CD4-positive, alpha-beta T cell treated with Interferon alpha-2 for 1 hour (primary cell): ENCODE measurements around the gene REXO1.
"Not testable (repeated sequence)": the region's sequence is repeated elsewhere in the genome, so short reads cannot be mapped to it uniquely, and the experiment has no call there.

Experiments used
- DNase-seq, 2 donors: peaks; one replicate each; pipeline ENCODE4 v3.0.0-alpha.2; 2020 to 2022

REXO1 gene

GRCh38 chr19:1876496-1877279 is 28.4 kb upstream of the REXO1 start:
- not testable (repeated sequence) for DNase-seq

GRCh38 chr19:1875646-1876495 is 27.6 kb upstream of the REXO1 start:
- peak; percentile 84 to 87 for DNase-seq

- not testable (repeated sequence) for DNase-seq
Measured at GRCh38 chr19:1875265-1875645, 27.0 kb upstream of the REXO1 start.

- DNase-seq: peak; percentile 41 to 66
Measured at GRCh38 chr19:1874554-1875185, 26.4 kb upstream of the REXO1 start.

- DNase-seq: no peak
Measured at GRCh38 chr19:1873524-1874473, 25.5 kb upstream of the REXO1 start.

- no peak for DNase-seq
Measured at GRCh38 chr19:1872807-1873523, 24.7 kb upstream of the REXO1 start.

DNA sequence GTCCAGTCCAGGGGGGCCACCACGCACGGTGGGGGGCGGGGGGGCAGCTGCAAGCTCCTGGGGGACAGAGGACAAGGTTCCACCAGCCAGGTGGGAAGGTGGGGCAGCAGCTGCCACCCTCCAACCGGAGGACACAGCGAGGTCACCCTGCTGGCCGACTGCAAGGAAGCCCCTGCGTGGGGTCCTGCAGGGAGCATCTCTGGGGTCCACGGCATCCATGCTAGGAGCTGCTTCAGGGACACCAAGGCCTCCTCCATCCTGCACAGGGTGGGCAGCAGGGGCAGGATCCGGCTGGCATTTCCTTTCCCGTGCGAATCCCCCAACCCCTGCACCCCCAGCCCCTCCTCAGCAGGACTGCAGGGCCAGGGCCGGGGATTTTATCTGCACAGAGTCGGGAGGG is 23.3 kb upstream of the REXO1 start:
- DNase-seq: no peak

GRCh38 chr19:1871140-1871597 is 22.9 kb upstream of the REXO1 start:
- DNase-seq: no peak

- no peak for DNase-seq
Measured at GRCh38 chr19:1868971-1869370, 20.7 kb upstream of the REXO1 start.

DNA sequence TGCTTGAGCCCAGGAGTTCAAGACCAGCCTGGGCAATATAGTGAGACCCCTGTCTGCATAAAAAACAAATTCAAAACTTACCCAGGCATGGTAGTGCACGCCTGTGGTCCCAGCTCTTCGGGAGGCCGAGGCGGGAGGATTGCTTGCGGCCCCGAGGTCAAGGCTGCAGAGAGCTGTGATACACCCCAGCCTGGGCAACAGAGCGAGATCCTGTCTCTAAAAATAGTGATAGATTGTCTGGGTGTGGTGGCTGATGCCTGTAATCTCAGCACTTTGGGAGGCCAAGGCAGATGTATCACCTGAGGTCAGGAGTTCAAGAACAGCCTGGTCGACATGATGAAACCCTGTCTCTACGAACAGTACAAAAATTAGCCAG is 19.1 kb upstream of the REXO1 start:
- DNase-seq: no peak

- no peak for DNase-seq
Measured at GRCh38 chr19:1866693-1867348, 18.5 kb upstream of the REXO1 start.

DNA sequence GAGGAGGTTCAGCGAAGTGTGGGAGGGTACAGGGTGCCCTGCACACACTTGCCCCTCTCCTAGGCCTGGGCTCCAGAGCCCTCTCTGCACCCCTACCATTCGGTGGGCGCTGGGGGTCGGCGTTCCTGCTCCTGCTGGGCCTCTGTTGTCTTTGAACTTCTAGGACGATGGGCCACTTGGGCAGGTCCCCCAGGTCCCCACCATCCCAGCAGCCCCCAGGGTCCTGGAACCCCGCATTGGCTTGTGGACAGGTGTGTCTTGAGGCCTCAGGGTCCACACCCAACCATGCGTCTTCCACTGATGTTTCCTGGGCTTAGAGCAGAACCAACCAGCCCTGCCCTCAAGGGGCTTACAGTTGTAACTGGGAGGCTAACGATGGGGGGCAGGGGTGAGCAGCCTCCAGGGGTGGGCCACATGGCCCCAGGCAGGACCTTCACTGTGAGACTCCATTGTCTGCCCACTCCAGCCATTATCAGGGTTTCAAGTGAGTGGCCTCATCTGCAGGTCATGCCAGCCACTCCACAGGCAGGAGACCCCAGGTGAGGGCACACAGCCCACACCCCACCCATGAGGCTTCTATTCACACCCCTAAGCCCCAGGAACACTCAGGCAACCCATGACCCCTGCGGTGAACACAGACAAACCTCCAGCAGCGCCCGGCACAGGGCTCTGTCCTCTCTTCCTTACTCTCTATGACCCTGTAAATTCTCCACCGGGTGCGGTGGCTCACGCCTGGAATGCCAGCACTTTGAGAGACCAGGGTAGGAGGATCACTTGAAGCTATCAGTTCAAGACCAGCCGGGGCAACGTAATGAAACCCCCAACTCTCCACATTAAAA is 17.1 kb upstream of the REXO1 start:
- no peak for DNase-seq

DNA sequence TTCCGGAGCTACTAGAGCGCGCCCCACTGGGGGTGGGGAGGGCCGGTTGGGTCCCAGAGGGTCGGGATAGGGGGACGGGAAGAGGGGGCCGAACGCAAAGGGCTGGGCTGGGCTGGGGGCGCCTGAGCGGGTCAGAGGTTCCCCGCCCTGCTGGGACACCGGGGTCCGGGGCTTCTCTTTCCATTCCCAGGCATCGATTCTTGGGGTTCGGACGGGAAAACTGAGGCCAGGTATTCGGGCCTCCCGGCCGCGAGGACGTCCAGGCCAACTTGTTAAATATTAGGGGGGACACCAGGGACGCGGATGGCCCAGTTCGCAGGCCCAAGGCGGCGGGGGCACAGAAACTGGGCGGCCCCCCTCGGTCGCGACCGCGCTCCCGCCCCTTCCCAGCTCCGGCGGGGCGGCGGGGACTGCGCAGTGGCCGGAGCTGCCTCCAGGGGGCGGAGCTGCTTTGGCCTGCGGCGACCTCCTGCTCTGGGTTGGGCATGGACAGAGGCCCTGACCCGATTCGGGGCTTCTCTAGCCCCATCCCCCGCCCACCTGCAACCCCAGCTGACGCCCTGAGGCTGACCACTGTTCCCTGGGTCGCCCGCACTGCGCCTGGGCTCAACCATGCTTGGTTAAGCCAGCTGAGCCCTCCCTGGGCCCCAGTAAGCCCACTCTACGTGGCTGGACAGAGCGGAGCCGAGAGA is 16.3 kb upstream of the REXO1 start:
- DNase-seq: peak; percentile 68 to 72

- DNase-seq: peak; percentile 91 to 94
Measured at GRCh38 chr19:1863638-1864479, 15.6 kb upstream of the REXO1 start.

GRCh38 chr19:1863328-1863637 is 15.0 kb upstream of the REXO1 start, which contains the start of gene KLF16:
TSS of gene KLF16 (minus strand) at chr19:1863579. CDS start at chr19:1863497, 82 bp downstream.
- DNase-seq: no peak

DNA sequence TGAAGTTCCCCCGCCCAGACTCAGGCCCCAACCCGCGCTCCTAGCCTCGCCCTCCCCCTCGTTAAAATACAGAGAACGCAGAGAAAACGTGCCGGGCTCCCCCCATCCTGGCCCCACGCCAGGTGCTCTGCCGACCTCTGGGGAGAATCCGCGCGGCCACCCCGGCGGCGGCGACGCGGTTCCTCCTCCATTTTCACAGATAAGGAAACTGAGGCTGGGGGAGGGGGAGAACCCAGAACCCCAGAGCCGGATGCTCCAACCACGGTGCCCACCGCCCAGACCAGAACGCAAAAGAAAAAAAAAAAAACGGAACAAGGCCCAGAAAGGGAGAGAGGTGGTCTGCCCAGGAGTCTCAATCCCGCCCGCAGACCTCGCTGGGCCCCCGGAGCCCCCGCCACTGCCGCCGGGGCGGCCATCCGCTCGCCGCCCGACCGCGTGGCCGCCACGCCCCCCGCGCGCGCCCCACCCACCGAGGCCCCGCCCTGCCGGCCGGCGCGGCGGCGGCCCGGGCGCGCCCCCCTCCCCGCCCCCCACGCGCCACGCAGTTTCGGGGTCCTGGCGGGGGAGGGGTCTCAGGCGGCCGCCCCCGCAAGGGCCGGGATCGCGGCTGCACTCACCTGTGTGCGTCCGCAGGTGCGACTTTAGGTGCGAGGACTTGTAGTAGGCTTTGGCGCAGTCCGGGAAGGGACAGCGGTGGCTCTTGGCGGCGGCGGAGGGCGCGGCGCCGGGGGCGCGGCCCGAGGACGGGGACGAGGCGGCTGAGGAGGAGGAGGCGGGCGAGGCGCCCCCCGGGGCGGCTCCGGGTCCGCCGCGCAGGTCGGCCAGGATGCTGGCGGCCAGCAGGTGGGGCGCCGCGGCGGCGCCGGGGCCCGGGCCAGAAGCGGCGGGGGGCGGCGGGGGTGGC is 14.4 kb upstream of the REXO1 start:
- peak; percentile 44 to 70 for DNase-seq

- no peak for DNase-seq
Measured at GRCh38 chr19:1862068-1862423, 13.8 kb upstream of the REXO1 start.

- no peak for DNase-seq
Measured at GRCh38 chr19:1861599-1862031, 13.3 kb upstream of the REXO1 start.
